ENCODE data around the gene AFF3. TPM values are rescaled to one million over a fixed set of nuclear protein-coding genes. Genes with fewer than 3 reads are reported as not detected.

AFF3 gene
- total RNA-seq, 3 donors from 2014 or later, result 4.2 to 56.6 (median 5.2) TPM

- ATAC-seq (no peak), DNase-seq (peak in 1 of 3 donors; percentile 5)
- H3K9me3 ChIP-seq, result no peaks in the 10 kb centered on the region
- TF ChIP-seq, protein P1, sequence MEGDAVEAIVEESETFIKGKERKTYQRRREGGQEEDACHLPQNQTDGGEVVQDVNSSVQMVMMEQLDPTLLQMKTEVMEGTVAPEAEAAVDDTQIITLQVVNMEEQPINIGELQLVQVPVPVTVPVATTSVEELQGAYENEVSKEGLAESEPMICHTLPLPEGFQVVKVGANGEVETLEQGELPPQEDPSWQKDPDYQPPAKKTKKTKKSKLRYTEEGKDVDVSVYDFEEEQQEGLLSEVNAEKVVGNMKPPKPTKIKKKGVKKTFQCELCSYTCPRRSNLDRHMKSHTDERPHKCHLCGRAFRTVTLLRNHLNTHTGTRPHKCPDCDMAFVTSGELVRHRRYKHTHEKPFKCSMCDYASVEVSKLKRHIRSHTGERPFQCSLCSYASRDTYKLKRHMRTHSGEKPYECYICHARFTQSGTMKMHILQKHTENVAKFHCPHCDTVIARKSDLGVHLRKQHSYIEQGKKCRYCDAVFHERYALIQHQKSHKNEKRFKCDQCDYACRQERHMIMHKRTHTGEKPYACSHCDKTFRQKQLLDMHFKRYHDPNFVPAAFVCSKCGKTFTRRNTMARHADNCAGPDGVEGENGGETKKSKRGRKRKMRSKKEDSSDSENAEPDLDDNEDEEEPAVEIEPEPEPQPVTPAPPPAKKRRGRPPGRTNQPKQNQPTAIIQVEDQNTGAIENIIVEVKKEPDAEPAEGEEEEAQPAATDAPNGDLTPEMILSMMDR (IDR thresholded peaks at IDR 0.05), result no peak
- H3K4me1 ChIP-seq (ENCODE audit: low read depth), result no peaks in the 10 kb centered on the region
- intact Hi-C loops (cut with DNase I, micrococcal nuclease), result no loop called here
- H3K4me3 ChIP-seq, result no peak overlapping the region
- no peaks in the 10 kb centered on the region for H3K36me3 ChIP-seq (ENCODE audit: low read depth)
Measured at GRCh38 chr2:99593692-99594427, 548.5 kb downstream of the AFF3 start.

GRCh38 chr2:99576775-99577174, 565.6 kb downstream of the AFF3 start:
- Histone ChIP-seq H3K4me1 (ENCODE audit: low read depth) (no peaks in the 10 kb centered on the region), H3K36me3 (ENCODE audit: low read depth) (no peaks in the 10 kb centered on the region), H3K4me3 (no peak overlapping the region), H3K9me3 (no peaks in the 10 kb centered on the region)
- ATAC-seq (no peak), DNase-seq (no peak)
- intact Hi-C loops (cut with DNase I, micrococcal nuclease), result no loop called here
- TF ChIP-seq, protein P1 (IDR thresholded peaks at IDR 0.05), result no peak

DNA sequence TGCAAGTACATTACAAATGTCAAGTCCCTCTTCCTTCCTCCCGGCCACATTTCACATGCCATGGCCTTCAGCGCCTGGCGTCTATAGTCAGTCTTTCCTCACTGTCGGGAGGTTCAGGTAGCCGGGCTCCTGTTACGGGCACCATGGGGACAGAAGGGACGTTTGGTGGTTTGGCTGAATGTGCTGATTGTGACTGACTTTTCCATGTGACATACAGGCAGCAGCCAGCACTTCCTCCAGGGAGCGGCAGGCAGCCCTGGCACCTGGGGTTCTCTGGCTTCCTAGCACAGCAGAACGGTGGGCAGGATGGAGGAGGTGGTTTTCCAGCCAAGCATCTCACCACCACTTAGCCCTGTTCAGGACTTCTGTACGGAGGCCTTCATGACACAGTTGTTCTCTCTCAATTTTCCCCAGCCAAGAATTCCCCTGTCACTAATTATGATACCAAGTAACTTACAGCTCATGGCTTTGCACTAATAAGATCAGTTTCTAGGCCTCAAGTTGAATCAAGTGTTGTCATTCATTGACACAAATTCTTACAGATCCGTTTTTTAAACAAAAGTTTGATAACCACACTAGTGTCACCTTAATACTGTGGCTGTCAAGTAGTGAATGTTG, 568.6 kb downstream of the AFF3 start:
- TF ChIP-seq, protein P1 (IDR thresholded peaks at IDR 0.05), result no peak
- no peak for DNase-seq
- Histone ChIP-seq H3K9me3 (no peaks in the 10 kb centered on the region), H3K4me1 (ENCODE audit: low read depth) (no peaks in the 10 kb centered on the region), H3K36me3 (ENCODE audit: low read depth) (no peaks in the 10 kb centered on the region), H3K4me3 (no peak overlapping the region)
- no peak for ATAC-seq
- intact Hi-C loops (cut with DNase I, micrococcal nuclease), result no loop called here

GRCh38 chr2:99572373-99573164, 569.8 kb downstream of the AFF3 start:
- Histone ChIP-seq H3K4me1 (ENCODE audit: low read depth) (no peaks in the 10 kb centered on the region), H3K9me3 (no peaks in the 10 kb centered on the region), H3K4me3 (no peak overlapping the region), H3K36me3 (ENCODE audit: low read depth) (no peaks in the 10 kb centered on the region)
- TF ChIP-seq, protein P1 (IDR thresholded peaks at IDR 0.05), result no peak
- intact Hi-C loops (cut with DNase I, micrococcal nuclease), result no loop called here
- DNase-seq (no peak), ATAC-seq (no peak)

GRCh38 chr2:99571954-99572353, 570.4 kb downstream of the AFF3 start:
- no peaks in the 10 kb centered on the region for H3K4me1 ChIP-seq (ENCODE audit: low read depth)
- TF ChIP-seq, protein P1 (IDR thresholded peaks at IDR 0.05), result no peak

More at GRCh38 chr2:99571954-99572353, 570.4 kb downstream of the AFF3 start:
- Histone ChIP-seq H3K9me3 (no peaks in the 10 kb centered on the region), H3K36me3 (ENCODE audit: low read depth) (no peaks in the 10 kb centered on the region), H3K4me3 (no peak overlapping the region)
- DNase-seq (no peak), ATAC-seq (no peak)
- intact Hi-C loops (cut with DNase I, micrococcal nuclease), result no loop called here
